ENCODE data around the gene MRPS7. TPM values are rescaled to one million over a fixed set of nuclear protein-coding genes. Genes with fewer than 3 reads are reported as not detected.

Gene MRPS7
- total RNA-seq, 1 donor from 2014 or later = 83.5 TPM

DNA sequence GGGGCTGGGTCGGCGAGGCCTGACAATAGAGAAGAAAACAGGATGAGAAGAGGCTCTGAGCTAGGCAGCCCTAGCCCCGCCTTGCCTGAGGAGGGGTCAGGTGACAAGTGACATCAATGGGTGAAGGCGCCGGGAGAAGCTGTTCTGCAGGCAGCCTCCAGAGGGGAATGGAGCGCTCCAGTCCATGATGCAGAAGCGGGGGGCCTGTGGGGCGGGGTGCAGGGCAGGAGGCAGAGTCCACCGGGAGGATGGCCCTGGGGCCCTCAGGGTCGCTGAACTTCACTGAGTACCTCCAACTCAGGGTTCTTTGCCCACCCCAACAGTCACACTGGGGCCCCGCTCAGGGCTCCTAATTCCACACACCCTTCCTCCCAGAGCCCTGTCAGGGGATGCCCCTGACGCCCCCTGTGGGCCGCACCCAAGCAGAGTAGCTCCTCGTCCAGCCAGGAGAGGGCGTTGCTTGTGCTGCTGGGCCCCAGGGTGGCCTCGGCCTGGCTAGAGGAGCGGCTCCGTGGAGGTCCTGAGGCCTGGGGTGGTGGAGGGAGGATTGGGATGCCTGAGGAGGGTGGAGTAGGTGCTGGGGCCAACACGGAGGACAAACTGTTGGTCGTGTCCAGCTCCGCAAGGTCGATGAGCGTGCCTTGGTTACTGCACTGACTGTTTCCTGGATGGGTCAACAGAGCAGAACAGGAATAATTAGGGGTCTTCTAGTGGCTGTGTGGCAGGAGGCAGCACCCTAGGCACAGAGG lies 21.1 kb upstream of the MRPS7 start:
- no peak for DNase-seq (ENCODE audit: low read depth)
- no peak for FAIRE-seq
- Histone ChIP-seq H3K27me3 (ENCODE audit: control insufficient read depth, insufficient read depth, low read length) (no peaks in the 10 kb centered on the region), H3K36me3 (ENCODE audit: control insufficient read depth, insufficient read depth, low read length) (peaks cover 53% of the 10 kb centered on the region), H3K4me3 (ENCODE audit: low read depth, low read length) (no peak overlapping the region)
- TF ChIP-seq, protein P1, sequence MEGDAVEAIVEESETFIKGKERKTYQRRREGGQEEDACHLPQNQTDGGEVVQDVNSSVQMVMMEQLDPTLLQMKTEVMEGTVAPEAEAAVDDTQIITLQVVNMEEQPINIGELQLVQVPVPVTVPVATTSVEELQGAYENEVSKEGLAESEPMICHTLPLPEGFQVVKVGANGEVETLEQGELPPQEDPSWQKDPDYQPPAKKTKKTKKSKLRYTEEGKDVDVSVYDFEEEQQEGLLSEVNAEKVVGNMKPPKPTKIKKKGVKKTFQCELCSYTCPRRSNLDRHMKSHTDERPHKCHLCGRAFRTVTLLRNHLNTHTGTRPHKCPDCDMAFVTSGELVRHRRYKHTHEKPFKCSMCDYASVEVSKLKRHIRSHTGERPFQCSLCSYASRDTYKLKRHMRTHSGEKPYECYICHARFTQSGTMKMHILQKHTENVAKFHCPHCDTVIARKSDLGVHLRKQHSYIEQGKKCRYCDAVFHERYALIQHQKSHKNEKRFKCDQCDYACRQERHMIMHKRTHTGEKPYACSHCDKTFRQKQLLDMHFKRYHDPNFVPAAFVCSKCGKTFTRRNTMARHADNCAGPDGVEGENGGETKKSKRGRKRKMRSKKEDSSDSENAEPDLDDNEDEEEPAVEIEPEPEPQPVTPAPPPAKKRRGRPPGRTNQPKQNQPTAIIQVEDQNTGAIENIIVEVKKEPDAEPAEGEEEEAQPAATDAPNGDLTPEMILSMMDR (IDR thresholded peaks at IDR 0.05; ENCODE audit: insufficient read depth, low read length, severe bottlenecking) = peak; percentile 87

DNA sequence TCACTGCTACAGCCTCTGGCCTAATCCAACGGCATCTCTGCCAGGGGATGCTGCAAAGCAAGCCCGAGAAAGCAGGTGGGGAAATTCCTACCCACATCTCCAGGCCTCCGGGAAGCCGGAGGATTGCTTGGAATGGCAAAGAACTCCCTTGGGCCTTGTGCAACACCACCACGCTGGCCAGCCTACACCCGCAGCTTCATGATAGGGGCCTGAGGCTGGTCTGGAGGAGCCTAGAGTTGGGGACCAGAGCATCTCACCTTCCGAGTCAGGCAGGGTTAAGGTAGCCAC lies 20.6 kb upstream of the MRPS7 start:
- Histone ChIP-seq H3K27me3 (ENCODE audit: control insufficient read depth, insufficient read depth, low read length) (no peaks in the 10 kb centered on the region), H3K36me3 (ENCODE audit: control insufficient read depth, insufficient read depth, low read length) (peaks cover 55% of the 10 kb centered on the region), H3K4me3 (ENCODE audit: low read depth, low read length) (no peak overlapping the region)
- TF ChIP-seq, protein P1 (IDR thresholded peaks at IDR 0.05; ENCODE audit: insufficient read depth, low read length, severe bottlenecking) = no peak
- no peak for DNase-seq (ENCODE audit: low read depth)
- FAIRE-seq = no peak

- Histone ChIP-seq H3K4me3 (ENCODE audit: low read depth, low read length) (no peak overlapping the region), H3K27me3 (ENCODE audit: control insufficient read depth, insufficient read depth, low read length) (no peaks in the 10 kb centered on the region), H3K36me3 (ENCODE audit: control insufficient read depth, insufficient read depth, low read length) (peaks cover 58% of the 10 kb centered on the region)
- DNase-seq (ENCODE audit: low read depth) = no peak
- TF ChIP-seq, protein P1 (IDR thresholded peaks at IDR 0.05; ENCODE audit: insufficient read depth, low read length, severe bottlenecking) = no peak
- FAIRE-seq = no peak
Measured at GRCh38 chr17:75241502-75241901, 20.2 kb upstream of the MRPS7 start.

- Histone ChIP-seq H3K36me3 (ENCODE audit: control insufficient read depth, insufficient read depth, low read length) (peaks cover 59% of the 10 kb centered on the region), H3K4me3 (ENCODE audit: low read depth, low read length) (no peak overlapping the region), H3K27me3 (ENCODE audit: control insufficient read depth, insufficient read depth, low read length) (no peaks in the 10 kb centered on the region)
- DNase-seq (ENCODE audit: low read depth) (no peak), FAIRE-seq (peak; percentile 60)
- TF ChIP-seq, protein P1 (IDR thresholded peaks at IDR 0.05; ENCODE audit: insufficient read depth, low read length, severe bottlenecking) = no peak
Measured at GRCh38 chr17:75241996-75242460, 19.7 kb upstream of the MRPS7 start.

- H3K36me3 ChIP-seq (ENCODE audit: control insufficient read depth, insufficient read depth, low read length) = peaks cover 55% of the 10 kb centered on the region
- FAIRE-seq = no peak
Measured at GRCh38 chr17:75242461-75243042, 19.1 kb upstream of the MRPS7 start.

More at GRCh38 chr17:75242461-75243042, 19.1 kb upstream of the MRPS7 start:
- no peak for DNase-seq (ENCODE audit: low read depth)
- Histone ChIP-seq H3K27me3 (ENCODE audit: control insufficient read depth, insufficient read depth, low read length) (no peaks in the 10 kb centered on the region), H3K4me3 (ENCODE audit: low read depth, low read length) (no peak overlapping the region)
- TF ChIP-seq, protein P1 (IDR thresholded peaks at IDR 0.05; ENCODE audit: insufficient read depth, low read length, severe bottlenecking) = no peak
